HCT116 (cell line): ENCODE measurements around the gene TNNC2. TPM values are rescaled to one million over a fixed set of nuclear protein-coding genes. Genes with fewer than 3 reads are reported as not detected.

Experiments
- ATAC-seq: fragments of 200-7000 bp; cut with Tn5 transposase; 2 replicates; pipeline ENCODE4 v1.9.1; 2020; ENCODE audit warnings: mild to moderate bottlenecking, moderate library complexity
- BruUV-seq: library from RNA; stranded (reverse); fragments of 400-500 nt; replicated peaks from 2 replicates; lab custom pipeline; 2021; lab: Mats Ljungman, UMichigan
- CTCF ChIA-PET: fragments of 300-600 bp; sonication (Branson Sonifier 250); formaldehyde crosslinking; loops from one replicate; lab custom pipeline; 2021; ENCODE audit warnings: antibody characterized with exemption; lab: Charles Lee
- POLR2A ChIA-PET: fragments of 300-600, 350-600 bp; sonication (Branson Sonifier 250); formaldehyde crosslinking; loops from one replicate; lab custom pipeline; 2021; ENCODE audit warnings: antibody characterized with exemption; lab: Charles Lee
- RAD21 ChIA-PET, 2 experiments: fragments of 300-600 bp; sonication (Branson Sonifier 250); formaldehyde crosslinking; loops; one replicate each; lab custom pipeline; 2023; ENCODE audit warnings: low total read pairs in 2 of 2; ENCODE audit not compliant: uncharacterized antibody in 2 of 2, unreplicated experiment in 2 of 2, low non-redundant PET in 1 of 2; lab: Charles Lee
- DNase-seq: peaks from one replicate; pipeline ENCODE4 v3.0.0-alpha.2; 2010; ENCODE audit warnings: low read depth, low spot score
- H2AFZ ChIP-seq: fragments of 200-600 bp; shearing (Covaris generic), sonication (generic); 2 replicates; pipeline ENCODE4 v1.6.1; 2017; ENCODE audit warnings: low read depth, mixed run types, mixed read lengths, antibody characterized with exemption, low read length; ENCODE audit not compliant: poor library complexity, severe bottlenecking
- H3K27ac ChIP-seq: 2 replicates; pipeline ENCODE4 v1.5.1; 2012; ENCODE audit warnings: low read depth, low read length
- H3K27me3 ChIP-seq: fragments of 200-600 bp; sonication (generic); 2 replicates; pipeline ENCODE4 v1.6.1; 2016; ENCODE audit warnings: mixed run types, low read length, mixed read lengths; ENCODE audit not compliant: insufficient read depth
- H3K36me3 ChIP-seq, 2 experiments: fragments of 200-500 bp in 1 of 2; fragments of 200-600 bp in 1 of 2; sonication (Bioruptor generic) in 1 of 2; sonication (generic) in 1 of 2; 2 replicates each; pipeline versions ENCODE4 v1.5.1 to v1.6.1; 2014 to 2016; ENCODE audit warnings: low read length in 2 of 2, inconsistent platforms in 1 of 2, mixed read lengths in 1 of 2, mixed run types in 1 of 2; ENCODE audit not compliant: insufficient read depth in 2 of 2, control insufficient read depth in 1 of 2
- H3K4me1 ChIP-seq, 2 experiments: fragments of 200-600 bp in 1 of 2; sonication (generic) in 1 of 2; 2 replicates each; pipeline versions ENCODE4 v1.5.1 to v1.6.1; 2012 to 2017; ENCODE audit warnings: low read length in 2 of 2, inconsistent platforms in 1 of 2, mild to moderate bottlenecking in 1 of 2, mixed read lengths in 1 of 2, mixed run types in 1 of 2, moderate library complexity in 1 of 2; ENCODE audit not compliant: insufficient read depth in 2 of 2, control insufficient read depth in 1 of 2
- H3K4me2 ChIP-seq: fragments of 200-600 bp; sonication (generic); 2 replicates; pipeline ENCODE4 v1.6.1; 2017; ENCODE audit warnings: mixed run types, low read length, mixed read lengths
- H3K4me3 ChIP-seq, 2 experiments: fragments of 200-600 bp in 1 of 2; sonication (generic) in 1 of 2; replicated peaks in 1 of 2; 2 replicates each; pipeline ENCODE4 v1.5.1; 2011 to 2016; ENCODE audit warnings: low read length in 2 of 2, control low read depth in 1 of 2, low read depth in 1 of 2, mild to moderate bottlenecking in 1 of 2, mixed read lengths in 1 of 2, mixed run types in 1 of 2
- H3K79me2 ChIP-seq: fragments of 200-600 bp; sonication (generic); 2 replicates; pipeline ENCODE4 v1.6.1; 2017; ENCODE audit warnings: mild to moderate bottlenecking, mixed run types, low read length, moderate library complexity, mixed read lengths; ENCODE audit not compliant: insufficient read depth
- H3K9ac ChIP-seq: fragments of 200-600 bp; sonication (generic); 2 replicates; pipeline ENCODE4 v1.6.1; 2016; ENCODE audit warnings: low read length, mixed read lengths
- H3K9me2 ChIP-seq: fragments of 200-600 bp; sonication (generic), shearing (Covaris generic); 2 replicates; pipeline ENCODE4 v1.6.1; 2017; ENCODE audit warnings: mixed run types, mild to moderate bottlenecking, moderate library complexity; ENCODE audit not compliant: insufficient read depth
- H3K9me3 ChIP-seq, 2 experiments: fragments of 200-500 bp in 1 of 2; fragments of 200-600 bp in 1 of 2; sonication (Bioruptor generic) in 1 of 2; sonication (generic) in 1 of 2; 2 replicates each; pipeline ENCODE4 v1.6.1; 2014 to 2017; ENCODE audit warnings: low read length in 2 of 2, mixed read lengths in 2 of 2, inconsistent platforms in 1 of 2, low read depth in 1 of 2, mild to moderate bottlenecking in 1 of 2, mixed run types in 1 of 2, moderate library complexity in 1 of 2; ENCODE audit not compliant: control insufficient read depth in 1 of 2, insufficient read depth in 1 of 2
- H4K20me1 ChIP-seq: fragments of 200-600 bp; sonication (generic), shearing (Covaris generic); 2 replicates; pipeline ENCODE4 v1.6.1; 2017; ENCODE audit warnings: mixed run types, mild to moderate bottlenecking, moderate library complexity; ENCODE audit not compliant: insufficient read depth
- CTCF ChIP-seq, 3 experiments: fragments of 200-600 bp in 1 of 3; sonication (generic) in 1 of 3; IDR thresholded peaks in 2 of 3; conservative IDR thresholded peaks in 1 of 3; 2 replicates each; pipeline ENCODE4 v1.5.1; 2012 to 2017; ENCODE audit warnings: low read depth in 2 of 3, low read length in 2 of 3, antibody characterized with exemption in 1 of 3, borderline replicate concordance in 1 of 3, control low read depth in 1 of 3, mild to moderate bottlenecking in 1 of 3, mixed read lengths in 1 of 3, mixed run types in 1 of 3, moderate library complexity in 1 of 3; ENCODE audit not compliant: insufficient read depth in 1 of 3
- EGR1 ChIP-seq: IDR thresholded peaks from 2 replicates; pipeline ENCODE4 v1.6.1; 2012; ENCODE audit warnings: low read depth
- EZH2 ChIP-seq: fragments of 200-600 bp; sonication (generic); IDR thresholded peaks from 2 replicates; pipeline ENCODE4 v1.6.1; 2017; ENCODE audit warnings: antibody characterized with exemption, mixed run types
- POLR2AphosphoS5 ChIP-seq: IDR thresholded peaks from 2 replicates; pipeline ENCODE4 v1.6.1; 2011; ENCODE audit warnings: mild to moderate bottlenecking, low read depth, low read length, moderate library complexity
- RAD21 ChIP-seq: IDR thresholded peaks from 2 replicates; pipeline ENCODE4 v1.6.1; 2012; ENCODE audit warnings: low read depth, mild to moderate bottlenecking
- SIN3A ChIP-seq: IDR thresholded peaks from 2 replicates; pipeline ENCODE4 v1.6.1; 2012; ENCODE audit warnings: low read depth
- SP1 ChIP-seq: IDR thresholded peaks from 2 replicates; pipeline ENCODE4 v1.6.1; 2012; ENCODE audit warnings: low read depth
- TCF7L2 ChIP-seq: IDR thresholded peaks from 2 replicates; pipeline ENCODE4 v1.7.0; 2011; ENCODE audit warnings: borderline replicate concordance, inconsistent platforms; ENCODE audit not compliant: insufficient read depth, insufficient read length; ENCODE audit errors: extremely low read depth
- YY1 ChIP-seq: IDR thresholded peaks from 2 replicates; pipeline ENCODE4 v1.6.1; 2011; ENCODE audit warnings: low read length, low read depth, moderate library complexity, mild to moderate bottlenecking; ENCODE audit not compliant: insufficient replicate concordance; ENCODE audit errors: extremely low read depth
- intact Hi-C: fragments of 100-400 bp; cut with micrococcal nuclease; formaldehyde crosslinking; loops from 2 replicates; pipeline ENCODE4 v1.10.0; 2022
- total RNA-seq: library from RNA; stranded (reverse); gene quantifications from one replicate; pipeline ENCODE4 v1.2.1, GENCODE V29; 2021; ENCODE audit not compliant: unreplicated experiment

TNNC2 gene
- total RNA-seq, 1 experiment from 2014 or later, result not detected

DNA sequence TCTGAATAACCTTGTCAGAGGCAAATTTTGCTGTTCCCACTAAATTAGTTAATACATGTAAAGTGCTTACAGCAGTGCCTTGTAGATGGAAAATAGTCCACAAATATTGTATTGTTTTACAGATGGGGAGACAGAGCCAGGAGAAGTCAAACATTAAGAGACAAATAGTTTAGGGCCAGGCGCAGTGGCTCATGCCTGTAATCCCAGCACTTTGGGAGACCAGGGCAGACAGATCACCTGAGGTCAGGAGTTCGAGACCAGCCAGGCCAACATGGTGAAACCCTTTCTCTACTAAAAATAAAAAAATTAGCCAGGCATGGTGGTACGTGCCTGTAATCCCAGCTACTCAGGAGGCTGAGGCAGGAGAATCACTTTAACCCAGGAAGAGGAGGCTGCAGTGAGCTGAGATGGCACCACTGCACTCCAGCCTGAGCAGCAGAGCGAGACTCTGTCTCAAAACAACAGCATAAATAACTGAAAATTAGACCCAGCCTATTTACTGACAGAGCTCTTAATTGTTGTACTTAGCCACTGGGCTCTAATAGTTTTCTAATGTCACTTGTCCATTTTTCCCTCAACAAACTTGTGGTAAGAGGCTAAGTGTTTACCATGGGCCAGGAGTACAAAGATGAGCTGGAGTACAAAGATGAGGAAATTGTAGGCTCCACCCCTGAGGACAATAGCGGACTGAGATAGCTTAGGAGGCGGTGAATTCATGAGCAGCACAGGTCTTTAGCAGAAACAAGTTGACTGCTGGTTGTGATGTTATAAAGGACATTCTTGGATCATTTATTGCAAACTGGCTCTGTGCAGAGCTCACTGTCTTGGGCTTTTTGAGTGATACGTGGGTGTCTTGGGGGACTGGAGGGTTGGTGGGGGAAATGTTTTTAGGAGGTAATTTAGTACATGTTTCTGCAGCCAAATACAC, 36.7 kb upstream of the TNNC2 start:
- DNase-seq (no peak), ATAC-seq (no peak)
- TF ChIP-seq TCF7L2, result no peak
- no peak for TF ChIP-seq CTCF (IDR thresholded peaks at IDR 0.05 in 2 of 3, conservative IDR thresholded peaks at IDR 0.05 in 1 of 3; ENCODE audit: borderline replicate concordance in 1 of 3, insufficient read depth in 1 of 3, low read depth in 2 of 3, low read length in 2 of 3)
- no peak for TF ChIP-seq EGR1
- no peak for TF ChIP-seq RAD21
- no peak for TF ChIP-seq SP1
- TF ChIP-seq SIN3A, result no peak
- no peak for TF ChIP-seq EZH2
- TF ChIP-seq POLR2AphosphoS5, result no peak
- no peak for TF ChIP-seq YY1
- H3K79me2 ChIP-seq, result no peaks in the 10 kb centered on the region
- H3K4me1 ChIP-seq, result peaks cover 15 to 28% of the 10 kb centered on the region in 2 experiments
- H3K27me3 ChIP-seq, result no peaks in the 10 kb centered on the region
- H3K4me2 ChIP-seq, result no peak overlapping the region
- ChIA-PET POLR2A (no interaction called here), CTCF (no interaction called here), RAD21 (no interaction called here)
- H3K9me3 ChIP-seq, result no peaks in the 10 kb centered on the region
- no peaks in the 10 kb centered on the region for H3K36me3 ChIP-seq
- intact Hi-C loops, result no loop called here
- no TSS peak for BruUV-seq
- H3K4me3 ChIP-seq, result no peak overlapping the region
- no peak overlapping the region for H2AFZ ChIP-seq
- H3K9me2 ChIP-seq, result no peaks in the 10 kb centered on the region
- H3K9ac ChIP-seq, result no peak overlapping the region
- H3K27ac ChIP-seq, result no peak overlapping the region
- H4K20me1 ChIP-seq, result no peaks in the 10 kb centered on the region
